GM18526 (cell line): ENCODE measurements around the gene TCOF1.

Experiments
- POLR2A ChIP-seq: IDR thresholded peaks from 3 replicates; pipeline ENCODE4 v1.6.1; 2011; ENCODE audit not compliant: insufficient read length; ENCODE audit errors: extremely low read depth

The TCOF1 gene

DNA sequence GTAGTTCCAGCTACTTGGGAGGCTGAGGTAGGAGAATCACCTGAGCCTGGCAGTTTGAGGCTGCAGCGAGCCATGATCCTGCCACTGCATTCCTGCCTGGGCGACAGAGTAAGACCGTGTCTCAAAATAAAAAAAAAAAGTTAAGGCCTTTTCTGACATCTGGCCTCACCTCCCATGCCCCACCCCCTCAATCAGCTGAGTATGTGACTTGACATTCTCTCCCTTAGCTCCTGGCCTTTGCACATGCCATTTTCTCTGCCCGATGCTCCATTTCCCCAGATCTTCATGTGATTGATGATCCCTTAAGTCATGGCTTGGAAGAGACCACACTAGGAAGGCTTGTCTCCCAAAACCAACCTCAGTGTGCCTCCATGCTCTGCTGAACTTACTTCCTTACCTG, 17.7 kb upstream of the TCOF1 start:
- TF ChIP-seq POLR2A, result no peak

DNA sequence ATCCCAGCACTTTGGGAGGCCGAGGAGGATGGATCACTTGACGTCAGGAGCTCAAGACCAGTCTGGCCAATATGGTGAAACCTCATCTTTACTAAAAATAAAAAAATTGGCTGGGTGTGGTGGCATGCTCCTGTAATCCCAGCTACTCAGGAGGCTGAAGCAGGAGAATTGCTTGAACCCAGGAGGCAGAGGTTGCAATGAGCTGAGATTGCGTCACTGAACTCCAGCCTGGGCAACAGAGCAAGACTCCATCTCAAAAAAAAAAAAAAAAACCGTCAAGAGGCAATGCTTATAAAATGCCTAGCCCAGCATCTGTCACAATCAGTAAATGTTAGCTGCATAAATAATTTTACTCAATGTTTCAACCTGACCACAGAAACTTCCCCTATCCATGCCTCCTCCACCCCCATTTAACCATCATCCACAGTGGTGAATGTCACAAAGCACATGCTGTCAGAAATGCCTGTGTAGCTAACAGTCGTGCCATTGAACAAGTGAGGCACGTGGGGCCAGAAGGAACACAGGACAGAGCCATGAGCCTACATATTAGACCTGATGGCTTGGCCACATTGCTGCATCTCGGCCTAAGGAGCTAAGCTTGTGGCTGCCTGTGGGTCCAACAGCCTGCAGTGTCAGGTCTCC, 16.8 kb upstream of the TCOF1 start:
- TF ChIP-seq POLR2A, result no peak

DNA sequence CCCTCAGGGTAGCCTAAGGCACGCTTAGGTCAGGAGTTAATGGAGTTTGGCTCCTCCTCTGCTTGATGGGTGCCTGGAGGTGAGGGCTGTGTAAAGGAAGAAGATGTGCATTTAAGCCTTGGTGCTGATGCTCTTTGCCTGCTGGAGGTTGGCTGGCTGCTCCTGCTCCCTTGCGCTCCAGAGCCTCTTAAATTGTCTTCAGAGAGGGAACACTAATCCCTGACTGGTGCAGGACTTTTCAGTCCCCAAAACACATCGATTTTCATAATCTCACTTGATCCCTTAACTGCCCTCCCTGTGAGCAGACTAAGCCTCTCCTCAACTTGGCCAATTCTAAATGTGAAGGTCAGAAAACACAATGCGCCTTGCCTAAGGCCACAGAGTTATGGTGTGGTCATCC, 16.2 kb upstream of the TCOF1 start:
- no peak for TF ChIP-seq POLR2A

DNA sequence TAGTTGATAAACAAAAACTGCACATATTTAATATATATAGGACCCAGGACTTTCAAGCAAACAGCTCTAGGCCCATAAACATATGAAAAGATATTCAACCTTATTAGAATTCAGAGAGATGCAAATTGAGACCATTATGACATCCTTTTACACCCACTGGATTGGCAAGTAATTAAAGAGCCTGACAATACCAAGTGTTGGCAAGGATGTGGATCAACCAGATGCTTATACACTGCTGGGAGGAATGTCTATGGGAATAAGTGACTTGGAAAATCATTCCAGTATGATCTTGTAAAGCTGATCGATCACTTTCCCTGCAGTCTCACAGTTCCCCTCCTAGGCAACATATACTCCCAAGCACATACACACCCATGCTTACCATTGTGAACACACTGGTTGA, 15.5 kb upstream of the TCOF1 start:
- TF ChIP-seq POLR2A, result no peak

DNA sequence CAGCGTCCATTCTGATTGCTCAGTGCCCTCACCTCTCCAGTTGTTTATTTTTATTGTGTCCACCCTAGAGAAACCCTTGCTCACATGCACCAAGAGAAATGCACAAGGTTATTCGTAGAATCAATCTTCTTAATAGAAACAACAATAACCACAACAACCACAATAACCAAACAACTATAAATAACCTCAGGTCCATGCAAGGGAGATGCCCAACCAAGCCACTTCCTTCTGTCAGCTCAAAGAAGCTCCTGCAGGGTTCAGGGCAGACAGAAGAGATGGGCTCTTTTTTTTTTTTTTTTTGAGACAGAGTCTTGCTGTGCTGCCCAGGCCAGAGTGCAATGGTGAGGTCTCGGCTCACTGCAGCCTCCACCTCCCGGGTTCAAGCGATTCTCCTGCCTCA, 14.9 kb upstream of the TCOF1 start:
- no peak for TF ChIP-seq POLR2A

DNA sequence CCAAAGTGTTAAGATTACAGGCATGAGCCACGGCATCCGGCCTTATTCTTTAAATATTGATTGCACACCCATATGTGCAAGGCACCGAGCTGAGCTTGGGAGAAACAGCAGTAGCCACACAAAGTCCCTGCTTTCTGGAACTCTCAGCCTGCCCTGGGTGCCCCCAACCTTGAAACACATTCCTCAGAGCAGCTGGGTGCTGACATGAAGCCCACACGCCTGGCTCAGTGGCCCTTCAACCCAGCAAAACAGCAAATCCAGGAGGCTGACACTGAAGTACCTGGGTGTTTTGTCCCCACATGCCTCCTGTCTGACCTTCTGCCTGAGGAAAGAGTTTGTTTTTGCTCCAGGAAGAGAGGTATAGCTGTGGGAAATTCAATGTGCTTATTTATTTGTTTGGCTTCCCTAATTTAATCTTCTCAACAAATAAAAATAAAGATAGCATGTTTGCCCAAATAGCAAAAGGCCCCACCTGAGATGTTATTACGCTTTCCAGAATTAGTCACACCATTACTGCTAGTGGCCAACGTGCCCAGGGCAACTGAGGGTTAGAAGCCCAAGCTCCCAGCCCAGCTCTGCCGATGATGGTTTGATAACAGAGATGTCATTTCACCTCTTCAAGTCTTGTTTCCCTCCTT, 13.4 kb upstream of the TCOF1 start:
- no peak for TF ChIP-seq POLR2A

DNA sequence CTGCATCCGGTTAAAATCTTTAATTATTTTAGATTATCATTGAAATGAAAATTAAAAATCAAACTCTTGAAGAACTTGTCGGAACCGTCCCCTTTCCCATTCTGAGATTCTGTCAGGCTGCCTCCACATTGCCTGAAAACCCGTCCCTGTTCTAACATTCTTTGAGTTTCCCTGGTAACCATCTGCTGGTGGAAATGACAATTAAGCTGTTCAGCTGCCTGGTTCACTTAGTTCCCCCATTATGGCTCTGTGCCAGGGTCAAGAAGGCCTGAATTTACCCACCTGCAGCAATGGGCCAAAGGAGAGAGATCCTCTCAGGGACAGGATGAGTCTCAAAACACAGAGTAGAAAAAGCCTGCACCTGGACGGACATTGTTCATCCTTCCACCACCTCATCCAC, 11.8 kb upstream of the TCOF1 start:
- TF ChIP-seq POLR2A, result no peak

DNA sequence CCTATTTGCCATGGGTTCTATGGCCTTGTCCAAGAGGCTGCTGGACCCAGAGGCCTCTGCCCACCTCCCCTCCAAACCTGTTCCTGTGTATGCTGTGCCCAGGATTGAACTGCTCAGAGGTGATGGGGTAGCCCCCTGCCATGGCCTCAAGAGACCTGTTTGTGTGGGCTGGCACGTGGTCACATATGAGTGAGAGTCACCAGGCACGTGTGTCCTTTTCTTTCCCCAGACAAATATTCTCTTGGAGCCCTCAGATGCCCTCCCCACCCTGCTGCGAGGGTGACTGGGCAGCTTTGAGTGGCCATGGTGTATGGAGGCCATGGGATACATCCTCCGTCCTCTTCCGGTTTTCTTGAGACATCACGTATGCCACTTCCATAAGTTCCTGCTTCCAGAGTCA, 10.9 kb upstream of the TCOF1 start:
- no peak for TF ChIP-seq POLR2A

DNA sequence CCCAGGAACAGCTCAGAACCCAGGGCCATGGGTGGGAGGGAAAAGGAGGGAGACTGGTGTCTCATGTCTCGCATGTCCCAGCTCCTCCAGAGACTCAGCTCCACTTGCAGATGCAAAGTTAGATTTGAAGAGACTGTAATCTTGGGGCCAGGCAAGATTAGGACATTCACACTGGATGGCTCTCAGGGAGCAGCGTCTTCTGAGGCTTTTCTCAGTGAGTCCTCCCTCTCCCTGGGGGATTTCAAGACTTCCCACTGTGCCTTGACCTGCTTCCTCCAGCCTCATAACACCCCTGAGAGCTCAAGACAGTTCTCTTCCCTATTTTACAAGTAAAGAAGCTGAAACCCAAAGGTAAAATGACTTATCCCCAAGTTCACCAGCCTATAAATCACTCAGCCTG, 10.5 kb upstream of the TCOF1 start:
- no peak for TF ChIP-seq POLR2A

DNA sequence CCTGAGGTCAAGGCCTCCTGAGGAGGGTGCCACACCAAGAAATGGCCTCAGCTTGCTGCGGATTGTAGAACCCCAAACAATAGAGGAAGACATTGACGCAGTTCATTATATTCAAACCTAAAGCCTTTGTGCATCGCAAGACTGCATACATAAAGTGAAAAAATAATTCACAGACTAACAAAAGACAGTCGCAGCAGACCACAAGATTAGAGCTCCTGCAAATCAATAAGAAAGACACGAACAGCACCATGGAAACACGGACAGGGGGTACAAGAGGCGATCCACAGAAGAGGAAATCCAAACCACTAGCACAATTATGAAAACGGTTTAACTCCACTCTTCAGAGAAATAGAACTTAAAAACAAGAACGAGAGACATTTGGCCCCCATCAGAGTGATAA, 10.0 kb upstream of the TCOF1 start:
- TF ChIP-seq POLR2A, result no peak

DNA sequence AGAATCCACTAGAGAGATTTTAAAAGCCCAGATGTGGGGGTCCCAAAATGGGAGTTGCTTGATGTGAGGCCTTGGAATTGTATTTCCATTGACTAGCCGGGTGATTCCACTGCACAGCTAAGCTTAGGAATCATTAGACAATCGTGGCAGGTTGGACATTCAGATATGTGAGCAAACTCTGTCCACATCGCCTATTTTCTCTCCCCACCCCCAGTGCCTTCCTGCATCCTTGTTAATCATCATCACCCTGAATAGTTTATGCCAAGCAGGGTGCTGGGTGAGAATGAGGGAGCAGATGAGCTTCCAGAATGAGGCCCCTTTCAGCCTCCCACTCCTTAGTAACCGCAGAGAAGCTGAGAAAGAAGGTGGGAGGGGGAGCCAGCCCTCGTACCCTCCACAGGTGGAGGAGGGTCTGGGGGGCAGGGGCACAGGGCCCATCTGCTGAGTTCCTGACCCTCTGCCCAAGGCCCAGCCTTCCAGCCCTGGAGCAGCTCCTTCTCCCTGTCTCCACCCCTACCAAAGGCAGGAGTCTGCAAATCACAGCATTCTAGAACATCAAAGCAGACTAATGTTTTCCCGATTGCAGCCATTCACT, 7.7 kb upstream of the TCOF1 start:
- no peak for TF ChIP-seq POLR2A

DNA sequence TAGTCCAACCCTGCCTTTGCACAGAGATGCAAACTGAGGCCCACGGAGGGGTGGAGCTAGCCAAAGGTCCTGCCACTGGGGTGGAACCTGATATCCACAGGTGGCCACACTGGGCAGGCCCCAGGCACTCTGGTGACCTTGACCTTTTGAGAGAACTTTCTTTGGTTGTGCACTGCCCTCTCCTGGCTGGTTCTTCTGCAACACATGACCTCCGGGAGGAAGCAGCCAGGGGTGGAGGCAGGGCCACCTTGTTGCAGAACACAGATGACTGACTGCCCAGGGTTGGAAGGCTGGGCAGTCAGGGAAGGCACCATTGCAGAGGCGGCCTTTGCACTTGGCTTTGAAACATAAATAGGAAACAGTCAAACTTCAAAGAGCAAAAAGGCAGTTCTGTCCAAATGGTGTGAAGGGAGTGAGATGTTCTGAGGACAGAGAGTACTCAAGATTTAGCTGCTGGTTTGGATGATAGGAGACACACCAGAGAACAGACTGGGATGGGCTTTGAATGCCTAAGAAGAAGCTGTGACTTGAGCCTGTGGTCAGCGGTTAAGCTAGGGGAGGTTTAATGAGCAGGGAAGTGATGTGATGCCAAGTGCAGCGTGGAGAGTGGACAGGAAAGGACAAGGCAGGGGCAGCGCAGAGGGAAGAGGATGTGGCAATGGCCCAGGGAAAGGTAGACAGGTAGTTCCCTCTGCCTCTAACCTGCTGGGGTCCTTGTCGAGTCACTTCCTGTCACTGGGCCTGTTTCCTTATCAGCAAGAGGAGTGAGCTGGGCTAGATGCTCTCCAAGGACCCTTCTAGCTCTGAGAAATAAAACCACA, 6.8 kb upstream of the TCOF1 start:
- TF ChIP-seq POLR2A, result no peak

DNA sequence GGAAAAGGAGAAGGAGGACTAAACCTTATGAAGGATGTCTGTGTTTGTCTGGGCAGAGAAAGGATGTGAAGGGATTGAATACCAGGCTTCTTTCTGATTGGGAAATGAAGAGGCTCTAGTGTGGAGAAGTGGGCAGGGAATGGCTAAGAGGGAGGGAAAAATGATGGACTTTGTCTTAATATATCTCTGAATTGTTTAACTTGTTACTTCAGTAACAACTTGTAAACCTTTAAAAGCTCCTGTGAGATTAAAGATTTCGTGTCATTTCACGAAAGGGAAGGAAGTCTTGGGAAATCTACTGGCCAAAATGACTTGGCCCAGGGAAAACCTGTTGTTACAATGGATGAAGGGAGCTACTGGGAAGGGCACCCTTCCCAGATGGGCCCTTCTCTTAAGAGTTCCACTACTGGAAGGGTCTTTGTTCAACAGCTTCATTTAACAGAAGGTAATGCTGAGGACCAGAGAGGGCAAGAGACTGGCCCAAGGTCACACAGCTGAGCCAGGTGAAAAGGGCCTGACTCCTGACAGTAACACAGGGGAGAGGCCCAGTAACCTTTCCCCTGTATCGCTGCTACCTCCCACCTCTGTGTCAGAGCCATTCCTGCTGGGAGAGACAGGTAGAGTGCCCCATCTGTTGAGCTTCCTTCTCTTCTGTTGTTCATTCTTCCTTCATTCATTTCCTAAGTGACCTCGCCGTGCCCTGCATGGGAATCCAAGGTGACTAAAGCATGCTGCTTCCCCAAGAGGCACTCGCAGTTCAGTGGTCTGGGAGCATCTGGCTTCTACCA, 5.1 kb upstream of the TCOF1 start:
- TF ChIP-seq POLR2A, result no peak

DNA sequence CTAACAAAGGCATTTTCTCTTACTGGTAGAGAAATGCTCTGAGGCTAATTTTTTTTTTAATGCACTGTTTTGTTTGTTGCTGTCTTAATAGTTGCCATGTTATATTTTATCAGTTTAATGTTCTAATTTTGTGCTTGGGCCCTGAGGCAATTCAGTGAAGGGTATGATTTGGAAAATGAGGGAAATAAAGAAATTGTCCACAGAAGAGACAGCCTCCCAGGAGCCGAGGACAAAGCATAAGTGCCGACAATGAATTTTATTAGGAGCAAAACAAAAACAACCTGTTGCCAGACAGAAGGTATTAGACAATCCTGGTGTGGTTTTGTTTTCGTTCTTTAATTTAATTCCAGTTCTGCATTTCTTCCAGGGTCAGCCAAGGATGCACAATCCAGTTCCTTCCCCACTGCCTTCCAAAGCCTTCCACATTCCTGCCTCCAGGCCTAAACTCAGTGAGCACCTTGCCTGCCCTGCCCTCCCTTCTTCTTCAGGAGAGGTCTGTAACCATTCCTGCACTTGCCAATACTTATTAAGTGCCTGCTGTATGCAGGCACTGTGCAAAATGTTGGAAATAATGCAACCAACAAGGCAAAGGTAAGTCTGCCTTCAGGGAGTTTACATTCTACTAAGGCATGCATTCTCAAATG, 4.3 kb upstream of the TCOF1 start:
- TF ChIP-seq POLR2A, result no peak

DNA sequence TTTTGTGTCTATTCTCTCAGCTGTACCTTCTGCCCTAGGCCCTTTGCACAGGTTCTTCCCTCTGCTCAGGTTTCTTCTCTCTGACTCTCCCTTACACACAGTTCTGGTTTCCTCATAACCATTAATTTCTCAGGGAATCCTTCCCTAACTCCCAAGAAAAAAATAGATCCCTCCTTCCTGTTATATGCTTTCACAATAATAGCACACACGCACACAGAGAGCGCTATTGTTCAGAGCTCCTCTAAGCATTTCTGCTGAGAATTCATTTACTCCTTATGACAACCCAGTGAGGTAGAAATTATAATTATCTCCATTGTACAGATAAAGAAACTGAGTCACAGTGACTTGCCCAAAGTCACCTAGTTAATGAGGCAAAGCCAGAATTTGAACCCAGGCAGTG, 1.7 kb upstream of the TCOF1 start:
- no peak for TF ChIP-seq POLR2A
